Ureter (tissue), 1 donor: ENCODE data around the gene CDH4. TPM values are rescaled to one million over a fixed set of nuclear protein-coding genes. Genes with fewer than 3 reads are reported as not detected.

ENCODE experiments used
- DNase-seq: peaks from one replicate; pipeline ENCODE4 v3.0.0-alpha.2; 2020; ENCODE audit warnings: low spot score
- total RNA-seq: library from RNA; stranded (reverse); gene quantifications from one replicate; pipeline ENCODE4 v1.2.4, GENCODE V29; 2023
- donor health status: DM: yes; HTN: yes; CAD: no.

The CDH4 gene
- total RNA-seq, 1 donor from 2014 or later: 0.26 TPM

DNA sequence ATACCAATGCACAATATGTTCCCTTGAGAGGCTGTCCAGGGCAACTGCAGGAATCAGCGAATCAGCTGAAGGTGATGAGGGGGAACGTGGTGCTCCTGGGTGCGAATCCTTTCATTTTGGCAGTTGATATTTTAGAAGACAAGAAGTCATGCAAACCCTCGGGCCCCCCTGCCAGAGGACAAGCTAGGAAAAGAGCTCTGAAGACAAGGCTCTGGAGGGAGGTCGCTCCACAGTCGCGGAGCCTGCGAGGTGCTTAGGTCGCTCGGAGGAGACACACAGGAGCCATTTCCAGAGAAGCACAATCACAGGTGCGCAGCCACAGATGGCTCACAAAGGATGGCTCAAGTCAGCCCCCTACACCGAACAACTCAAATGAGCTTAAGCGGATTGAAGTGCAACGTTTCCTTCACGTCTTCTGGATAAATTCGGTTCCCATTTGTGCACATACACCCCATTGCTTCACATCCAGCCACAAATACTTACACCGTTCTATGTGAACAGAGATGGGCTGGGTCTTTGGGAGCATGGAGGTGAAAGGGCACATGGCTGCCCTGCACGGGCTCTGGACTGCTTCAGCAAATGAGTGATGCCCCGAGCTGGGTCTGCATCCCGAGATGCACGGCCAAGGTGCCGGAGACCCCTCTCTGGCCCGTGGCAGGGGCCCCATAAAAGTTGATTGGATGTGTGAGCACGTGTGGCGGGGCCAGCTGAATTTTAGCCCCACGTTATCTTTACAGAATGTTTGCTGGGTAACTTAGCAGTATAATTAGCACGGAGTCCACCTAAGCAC lies 527.3 kb downstream of the CDH4 start:
- no peak for DNase-seq

DNA sequence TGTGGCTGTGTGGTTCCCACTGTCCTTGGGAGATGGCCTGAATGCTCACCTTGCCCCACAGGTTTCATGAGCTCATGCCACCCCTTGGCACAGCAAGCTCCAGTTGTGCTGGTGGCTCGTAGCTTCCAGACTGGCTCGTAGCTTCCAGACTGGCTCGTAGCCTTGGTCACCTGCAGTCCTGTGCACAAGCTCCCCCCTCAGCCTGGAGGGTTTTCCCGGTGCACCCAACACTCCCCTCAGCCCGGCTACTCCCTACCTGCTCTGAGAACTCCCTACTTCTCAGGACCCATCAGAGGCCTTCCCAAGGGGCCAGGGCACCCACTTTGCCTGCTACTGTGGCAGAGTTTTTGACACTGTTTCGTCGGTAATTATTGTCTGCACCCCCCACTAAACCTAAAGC lies 528.0 kb downstream of the CDH4 start:
- DNase-seq: no peak

DNA sequence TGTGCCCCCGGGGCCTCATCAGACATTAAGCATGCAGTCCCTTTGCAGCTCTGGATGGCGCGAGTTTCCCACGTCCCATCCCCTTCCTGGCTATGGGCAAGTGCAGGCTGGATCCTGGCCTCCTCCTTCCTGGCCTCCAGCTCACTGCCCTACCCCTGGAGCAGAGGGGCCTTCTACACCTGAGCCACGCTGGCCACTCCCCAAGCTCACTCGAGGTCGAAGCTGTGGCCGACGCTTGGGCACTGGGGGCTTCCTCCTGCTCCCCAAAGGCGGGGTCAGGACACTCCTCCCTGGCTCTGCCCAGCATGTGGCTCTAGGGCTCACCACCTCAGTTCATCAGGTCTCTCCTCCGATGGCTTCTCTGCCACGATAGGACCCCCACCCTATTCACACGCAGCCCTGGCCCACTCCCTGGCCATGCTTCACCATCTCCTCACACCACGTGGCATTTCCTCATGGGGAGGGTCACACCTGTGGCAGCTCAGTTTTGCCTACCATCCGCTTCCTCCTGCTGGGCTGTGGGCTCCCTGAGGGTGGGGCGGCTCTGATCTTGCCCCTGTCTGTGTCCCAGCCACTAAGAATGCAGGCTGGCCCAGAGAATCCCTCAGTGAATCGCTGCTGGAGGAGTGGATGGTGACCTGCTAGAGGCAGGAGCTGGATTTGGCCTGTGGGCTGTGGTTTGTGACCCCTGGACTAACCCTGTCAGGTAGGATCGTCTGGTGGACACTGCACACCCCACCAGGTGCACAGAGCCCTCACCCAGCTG lies 532.9 kb downstream of the CDH4 start:
- no peak for DNase-seq

DNA sequence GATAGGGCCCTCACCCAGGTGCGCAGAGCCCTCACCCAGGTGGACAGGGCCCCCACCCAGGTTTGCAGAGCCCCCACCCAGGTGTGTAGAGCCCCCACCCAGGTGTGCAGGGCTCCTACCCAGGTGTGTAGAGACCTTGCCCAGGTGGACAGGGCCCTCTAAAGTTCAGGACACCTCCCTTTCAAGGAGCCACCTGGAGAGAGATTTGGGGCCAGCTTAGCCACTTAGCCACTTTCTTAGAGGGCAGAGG lies 533.4 kb downstream of the CDH4 start:
- DNase-seq: no peak

DNA sequence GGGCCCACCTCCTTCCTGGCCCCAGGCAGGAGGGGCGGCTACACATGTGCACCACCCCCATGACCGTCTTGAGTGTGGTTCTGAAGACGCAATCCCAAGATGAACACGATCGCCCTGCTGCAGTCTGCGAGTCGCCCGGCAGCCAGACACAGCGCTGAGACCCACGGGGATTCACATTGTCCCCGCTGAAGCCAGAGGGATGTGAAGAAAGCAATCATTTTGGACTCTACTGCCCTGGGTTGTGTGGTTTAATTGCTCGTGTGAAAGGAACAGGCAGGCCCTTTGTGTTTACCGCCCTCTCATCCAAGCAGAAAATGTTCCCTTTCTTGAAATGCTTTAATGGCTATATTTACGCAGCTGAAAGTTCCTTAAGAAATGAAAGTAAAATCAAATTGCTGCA lies 534.2 kb downstream of the CDH4 start:
- DNase-seq: no peak

DNA sequence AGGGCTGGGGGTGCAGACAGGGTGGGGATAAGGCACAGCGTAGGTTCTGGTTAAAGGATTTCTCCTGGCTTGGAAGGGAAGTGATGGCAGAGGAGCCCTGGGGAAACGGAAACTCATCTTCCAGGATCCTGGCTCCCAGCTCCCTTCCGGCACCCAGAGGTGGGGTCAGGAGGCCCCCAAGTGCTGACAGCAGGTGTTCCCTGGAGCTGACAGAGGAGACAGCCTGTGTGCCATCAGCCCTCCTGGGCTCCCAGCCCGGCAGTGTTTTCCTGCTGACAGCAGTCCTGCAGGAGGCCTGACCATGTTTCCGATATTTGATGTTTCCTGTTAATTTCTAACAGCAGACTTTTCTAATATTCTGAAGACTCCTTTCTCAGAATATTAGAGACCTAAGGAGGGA lies 536.3 kb downstream of the CDH4 start:
- no peak for DNase-seq

DNA sequence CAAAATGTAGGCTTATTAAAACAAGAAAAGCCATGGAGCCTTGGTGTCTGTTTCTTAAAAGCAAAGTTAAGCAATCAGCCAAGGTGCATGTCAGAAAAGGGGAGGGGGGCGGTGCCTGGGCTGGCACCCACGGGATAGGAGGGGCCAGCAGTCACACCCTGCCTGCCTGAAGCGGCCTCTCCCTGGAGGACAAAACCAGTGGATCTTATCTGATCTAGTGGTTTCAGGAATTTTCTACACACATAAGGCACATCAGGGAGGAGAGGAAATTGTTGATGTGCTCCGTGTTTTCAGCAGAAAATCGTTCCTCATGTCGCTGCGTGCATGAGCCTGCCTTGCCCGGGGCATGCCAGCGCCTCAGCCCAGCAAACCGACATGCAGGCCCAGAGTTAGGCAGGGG lies 537.3 kb downstream of the CDH4 start:
- no peak for DNase-seq

DNA sequence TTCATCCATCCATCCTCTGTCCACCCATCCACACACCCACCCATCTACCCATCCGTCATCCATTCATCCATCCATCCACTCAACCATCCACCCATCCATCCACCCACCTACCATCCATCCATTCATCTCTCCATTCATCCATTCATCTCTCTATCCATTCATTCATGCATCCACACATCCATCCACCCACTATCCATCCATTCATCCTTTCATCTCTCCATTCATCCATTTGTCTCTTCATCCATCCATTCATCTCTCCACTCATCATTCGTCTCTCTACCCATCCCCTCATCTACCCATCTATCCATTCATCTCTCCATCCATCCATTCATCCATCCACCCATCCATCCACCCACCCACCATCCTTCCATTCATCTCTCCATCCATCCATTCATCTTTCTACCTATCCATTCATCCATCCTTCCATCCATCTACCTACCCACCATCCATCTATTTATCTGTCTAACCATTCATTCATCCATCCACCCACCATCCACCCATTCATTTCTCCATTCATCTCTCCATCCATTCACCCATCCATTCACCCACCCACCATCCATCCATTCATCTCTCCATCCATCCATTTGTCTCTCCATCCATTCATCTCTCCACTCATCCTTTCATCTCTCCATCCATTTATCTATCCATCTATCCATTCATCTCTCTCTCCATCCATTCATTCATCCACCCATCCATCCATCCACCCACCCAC lies 538.2 kb downstream of the CDH4 start:
- DNase-seq: no peak

DNA sequence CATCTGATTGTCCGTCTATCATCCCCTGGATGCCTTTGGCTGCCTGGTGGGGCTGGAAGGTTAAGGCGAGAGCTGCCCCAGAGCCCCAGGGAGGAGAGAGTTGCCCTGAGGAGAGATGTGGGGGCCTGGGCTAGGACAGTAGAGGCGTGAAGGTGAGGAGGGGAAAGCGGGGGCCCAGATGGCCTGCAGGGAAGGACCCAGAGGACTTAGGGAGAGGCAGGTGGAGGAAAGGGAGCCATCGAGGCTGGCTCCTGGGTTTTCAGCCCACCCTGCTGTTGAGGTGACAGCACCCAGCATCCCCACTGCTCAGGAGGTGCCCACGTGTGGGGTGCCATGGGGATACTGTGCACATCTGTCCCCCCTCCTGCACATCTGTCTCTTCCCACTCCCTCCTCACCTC lies 539.9 kb downstream of the CDH4 start:
- no peak for DNase-seq

DNA sequence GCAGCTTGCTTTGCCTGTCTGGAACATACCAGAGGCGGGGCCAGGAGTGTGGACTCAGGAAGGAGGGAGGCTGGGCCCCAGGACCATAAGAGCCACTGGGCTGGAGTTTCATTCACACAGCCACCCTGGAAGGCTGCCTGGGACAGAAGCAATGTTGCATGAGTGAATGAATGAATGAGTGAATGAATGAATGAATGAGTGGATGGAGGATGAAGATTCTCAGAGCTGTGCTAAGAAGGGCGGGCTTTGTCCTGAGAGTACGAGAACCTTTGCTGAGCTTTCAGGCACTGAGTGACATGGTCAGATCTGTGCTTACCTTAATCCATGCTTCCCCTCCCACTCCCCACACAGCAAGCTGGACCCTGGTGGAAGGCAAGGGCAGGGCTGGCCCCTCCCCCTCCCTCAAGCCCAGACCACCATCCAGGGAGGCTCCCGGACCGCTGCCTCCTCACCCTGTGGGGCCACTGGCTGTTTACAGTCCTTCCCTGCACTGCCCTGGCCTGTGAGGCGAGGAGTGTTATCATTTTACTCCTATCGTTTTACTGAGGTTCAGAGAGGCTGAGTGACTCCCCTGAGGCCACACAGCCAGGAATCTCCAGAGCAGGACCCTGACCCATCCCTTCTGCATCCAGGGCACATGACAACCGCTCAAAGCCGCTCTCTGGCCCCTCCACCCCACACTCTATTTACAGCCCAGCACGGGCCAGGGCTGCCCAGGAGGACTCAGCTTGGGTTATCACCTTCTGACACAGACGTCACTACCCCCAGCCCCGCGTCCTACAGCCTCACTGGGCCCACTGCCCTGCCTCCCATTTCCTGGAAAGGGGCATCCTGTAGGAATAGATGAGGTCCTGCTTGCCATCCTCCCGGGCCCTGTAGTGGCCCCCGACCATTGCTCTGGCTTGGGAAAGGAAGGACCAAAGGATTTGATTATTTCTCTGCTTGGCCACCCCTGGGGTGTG lies 543.9 kb downstream of the CDH4 start:
- DNase-seq: no peak

DNA sequence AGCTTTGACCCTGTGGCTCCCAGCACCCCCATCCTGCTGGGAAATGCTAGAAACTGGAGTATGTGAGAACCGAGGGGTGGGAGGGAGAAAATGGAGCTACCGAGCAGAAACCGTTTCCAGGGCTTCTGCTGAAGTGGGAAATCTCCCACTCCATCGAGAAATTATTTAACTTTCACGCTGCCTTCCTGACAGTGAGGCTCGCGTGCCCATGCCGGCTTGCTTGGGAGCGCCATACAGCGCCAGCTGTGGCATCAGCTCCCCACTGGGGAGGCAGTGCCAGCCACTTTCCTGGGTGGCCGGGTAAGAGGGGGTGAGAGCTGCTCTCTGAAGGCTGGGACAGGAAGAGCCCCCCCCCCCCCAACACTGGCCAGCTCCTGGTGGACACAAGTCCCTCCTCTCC lies 544.7 kb downstream of the CDH4 start:
- no peak for DNase-seq

DNA sequence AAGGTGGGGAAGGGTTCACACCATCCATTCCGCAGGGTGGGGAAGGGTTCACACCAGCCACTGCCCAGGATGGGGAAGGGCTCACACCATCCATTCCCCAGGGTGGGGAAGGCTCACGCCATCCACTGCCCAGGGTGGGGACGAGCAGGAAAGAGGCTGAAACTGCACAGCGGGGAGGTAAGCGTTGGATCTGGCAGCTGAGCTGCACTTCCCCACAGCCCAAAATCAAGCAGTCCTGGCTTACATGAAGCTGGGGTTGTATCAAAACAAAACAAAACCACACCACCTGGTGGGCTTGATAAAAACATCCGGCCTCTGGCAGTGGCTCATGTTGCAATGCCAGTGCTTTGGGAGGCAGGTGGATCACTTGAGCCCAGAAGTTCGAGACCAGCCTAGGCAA lies 545.1 kb downstream of the CDH4 start:
- no peak for DNase-seq

DNA sequence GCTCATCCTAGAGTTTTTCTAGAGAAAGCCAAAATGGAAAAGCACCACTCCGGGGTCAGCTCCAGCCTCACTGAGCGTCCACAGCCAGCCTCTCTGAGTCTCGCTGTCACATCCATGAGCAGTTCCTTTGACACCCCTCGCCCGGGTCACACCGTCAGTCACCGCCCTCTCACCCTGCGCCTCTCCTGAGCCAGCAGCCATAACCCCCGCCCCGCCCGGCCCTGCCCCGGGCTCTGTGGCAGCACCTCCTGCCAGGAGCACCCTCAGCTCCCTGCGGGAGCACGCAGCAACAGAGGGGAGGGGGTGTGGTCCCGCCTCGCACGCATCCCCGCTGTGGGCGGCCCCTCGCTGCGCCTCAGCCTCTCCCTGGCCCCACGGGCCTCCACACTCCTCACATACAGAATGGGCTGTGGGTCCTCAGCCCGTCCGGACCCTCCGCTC lies 545.9 kb downstream of the CDH4 start:
- DNase-seq: no peak

DNA sequence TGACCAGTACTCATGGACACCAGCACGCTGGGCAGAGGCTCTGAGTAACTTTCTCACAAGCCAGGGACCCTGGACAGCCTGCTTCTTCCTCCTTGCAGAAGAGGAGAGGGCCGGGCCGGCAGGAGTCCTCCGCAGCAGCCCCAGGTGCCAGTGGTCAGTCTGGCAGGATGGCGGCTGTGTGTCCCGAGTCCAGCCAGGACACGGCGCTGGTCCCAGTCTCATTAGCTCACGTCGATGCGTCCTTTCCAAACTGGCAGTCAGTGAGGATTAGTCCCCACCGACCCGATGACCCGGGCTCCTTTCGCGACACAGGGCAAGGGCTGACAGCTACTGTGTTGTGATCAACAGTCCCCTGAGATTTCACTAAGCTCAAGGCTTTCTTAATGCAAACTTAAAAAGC lies 546.6 kb downstream of the CDH4 start:
- DNase-seq: no peak

DNA sequence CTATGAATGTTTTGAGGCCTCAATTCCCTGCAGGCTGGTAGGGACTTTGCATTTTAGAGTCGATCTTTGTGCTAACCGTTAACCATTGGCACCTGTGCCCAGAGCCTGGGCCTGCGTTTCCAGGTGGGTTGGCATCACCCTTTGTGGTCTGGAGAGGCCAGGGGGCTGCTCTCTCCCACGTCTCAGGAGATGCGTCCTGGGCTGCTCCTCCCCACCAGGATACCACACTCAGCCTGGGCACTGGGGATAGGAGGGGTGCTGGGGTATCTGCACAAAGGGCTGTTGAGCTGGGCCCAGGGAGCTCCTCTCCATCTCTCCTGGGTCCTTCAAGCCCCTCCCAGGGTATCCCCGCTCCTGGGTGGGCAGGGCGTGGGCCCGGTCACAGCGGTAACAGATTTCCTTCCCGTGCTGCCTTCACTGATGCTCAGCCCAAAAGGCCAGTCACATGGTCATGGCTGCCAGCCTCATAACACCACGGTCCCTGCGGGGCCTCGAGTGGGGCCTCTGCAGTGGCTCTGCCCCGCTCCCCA lies 547.4 kb downstream of the CDH4 start:
- DNase-seq: no peak

DNA sequence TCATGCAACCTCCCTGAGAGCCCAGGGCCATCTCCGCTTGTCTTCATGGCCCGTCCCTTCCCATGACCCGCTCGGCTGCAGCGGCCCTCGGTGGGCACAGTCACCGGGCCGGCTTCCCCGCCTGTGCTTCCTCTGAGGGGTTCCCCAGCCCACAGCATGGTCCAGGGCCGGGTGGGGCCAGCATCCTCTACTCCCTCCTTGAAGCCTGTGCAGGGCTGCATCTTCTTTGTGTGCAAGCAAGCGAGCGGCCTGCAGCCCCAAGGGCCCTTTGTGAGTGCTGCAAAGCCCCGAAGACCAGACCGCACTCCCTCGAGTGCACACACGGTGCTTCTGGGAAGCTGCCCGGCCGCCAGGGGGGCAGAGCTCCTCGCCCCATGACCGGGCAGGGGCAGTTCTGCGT lies 547.9 kb downstream of the CDH4 start:
- no peak for DNase-seq

DNA sequence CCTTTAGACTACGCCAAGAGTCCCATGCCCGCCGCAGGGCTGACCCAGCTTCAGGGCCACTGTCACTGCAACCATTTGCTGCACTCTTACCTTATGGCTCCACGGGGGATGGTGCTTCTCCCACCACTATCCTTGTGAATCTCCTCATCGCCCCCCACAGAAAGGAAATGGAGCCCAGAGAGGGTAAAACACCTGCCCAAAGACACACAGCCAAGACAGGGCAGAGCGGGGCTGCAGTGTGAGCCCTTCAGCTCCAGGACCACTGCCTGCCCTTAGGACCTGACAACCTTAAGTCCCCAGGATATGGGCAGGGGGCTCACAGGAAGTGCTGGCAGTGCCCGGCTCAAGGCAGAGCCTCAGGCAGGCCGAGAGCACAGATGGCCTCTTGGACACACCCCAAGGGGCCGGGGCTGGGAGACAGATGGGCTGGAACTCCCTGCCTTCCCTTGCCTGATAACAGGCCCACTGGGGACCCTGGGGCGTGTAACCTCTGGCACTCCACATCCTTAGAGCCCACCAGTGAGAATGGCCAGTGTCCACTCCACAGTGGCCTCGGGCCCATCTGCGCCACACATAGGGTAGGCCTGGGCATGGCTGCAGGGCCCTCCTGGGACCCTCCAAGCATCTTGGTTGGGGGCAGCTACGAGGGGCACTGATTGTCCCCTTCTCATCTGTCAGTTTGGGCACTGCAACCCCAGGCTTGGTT lies 548.5 kb downstream of the CDH4 start:
- no peak for DNase-seq

DNA sequence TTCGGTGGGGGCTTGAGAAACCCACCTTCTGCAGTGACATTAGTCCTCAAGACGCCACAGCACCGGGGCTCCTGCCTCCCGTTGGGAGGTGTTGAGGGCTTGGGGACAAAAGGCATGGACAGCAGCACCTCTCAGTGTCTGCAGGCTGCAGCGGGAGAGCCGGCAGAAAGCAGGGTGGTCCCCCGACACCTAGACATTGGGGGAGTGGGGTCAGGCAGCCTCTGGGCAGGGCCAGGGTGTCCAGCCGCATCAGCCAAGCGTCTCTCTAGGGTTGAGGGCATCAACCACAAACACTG lies 549.0 kb downstream of the CDH4 start:
- no peak for DNase-seq

DNA sequence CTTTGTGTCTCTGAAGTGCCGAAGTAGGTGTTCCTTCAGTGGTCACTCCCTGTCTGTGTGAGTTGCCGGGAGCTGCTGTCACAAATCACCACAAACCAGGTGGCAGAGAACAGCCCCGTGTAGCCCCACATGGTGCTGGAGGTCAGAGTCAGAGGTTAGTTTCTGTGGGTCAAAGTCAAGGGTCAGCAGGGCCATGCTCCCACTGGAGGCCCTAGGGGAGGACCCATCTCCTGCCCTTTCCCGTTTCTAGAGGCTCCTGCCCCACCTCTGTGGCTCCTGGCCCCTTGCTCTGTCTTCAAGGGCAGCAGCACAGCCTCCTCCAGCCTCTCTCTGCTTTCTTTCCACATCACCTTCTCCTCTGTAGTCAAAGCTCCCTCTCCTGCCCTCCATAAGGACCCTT lies 549.4 kb downstream of the CDH4 start:
- DNase-seq: no peak

DNA sequence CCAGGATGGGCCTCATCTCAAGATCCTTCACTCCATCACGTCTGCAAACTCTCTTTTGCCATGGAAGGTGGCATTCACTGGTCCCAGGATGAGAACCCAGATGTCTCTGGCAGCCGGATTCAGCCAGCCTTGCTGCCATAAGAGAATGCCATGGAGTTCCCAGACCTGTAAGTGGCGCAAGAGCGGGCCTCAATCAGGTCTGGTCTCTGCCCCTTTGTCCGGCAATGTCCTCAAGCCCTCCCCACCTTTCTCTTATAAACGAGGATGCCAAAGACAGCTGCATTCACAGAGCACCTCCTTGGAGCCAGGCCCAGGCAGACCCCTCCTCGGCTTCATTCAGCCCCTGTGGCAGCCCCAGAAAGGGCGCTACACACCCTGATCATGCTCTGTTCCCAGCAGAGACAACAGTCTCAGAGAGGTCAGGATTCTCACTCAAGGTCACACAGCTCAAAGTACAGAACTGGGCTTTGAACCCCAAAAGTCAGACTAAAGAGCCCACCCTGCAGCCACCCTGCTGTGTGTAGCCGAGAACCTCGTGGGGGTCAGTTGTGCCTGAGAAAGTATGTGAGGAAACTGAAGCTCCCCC lies 549.9 kb downstream of the CDH4 start:
- DNase-seq: no peak
